Measurements from ENCODE around the gene ZNF566.

- TF ChIP-seq USF1 (IDR thresholded peaks at IDR 0.05) (no peak), RAD21 (IDR thresholded peaks at IDR 0.05; ENCODE audit: low read depth) (no peak), CEBPB (IDR thresholded peaks at IDR 0.05) (no peak), TAF1 (IDR thresholded peaks at IDR 0.05; ENCODE audit: low read depth) (no peak), NFIC (IDR thresholded peaks at IDR 0.05) (no peak), MAX (IDR thresholded peaks at IDR 0.05) (no peak), EGR1 (IDR thresholded peaks at IDR 0.05) (no peak), REST (IDR thresholded peaks at IDR 0.05; ENCODE audit: low read depth) (no peak), ZBTB7A (IDR thresholded peaks at IDR 0.05; ENCODE audit: low read depth) (no peak), EP300 (IDR thresholded peaks at IDR 0.05; ENCODE audit: borderline replicate concordance) (no peak), YY1 (IDR thresholded peaks at IDR 0.05; ENCODE audit: low read depth) (no peak), CREB1 (IDR thresholded peaks at IDR 0.05; ENCODE audit: low read depth) (no peak), FOXM1 (IDR thresholded peaks at IDR 0.05; ENCODE audit: borderline replicate concordance, low read depth) (no peak), TEAD4 (IDR thresholded peaks at IDR 0.05) (no peak)
Measured at GRCh38 chr19:36508325-36508724, 19.0 kb upstream of the ZNF566 start.
